Memory B cell (primary cell): ENCODE results near the gene PWWP2B.

Source experiments
- ATAC-seq: fragments of 150-1000 bp; cut with Tn5 transposase; 2 replicates; pipeline ENCODE4 v1.10.0; 2021; ENCODE audit warnings: low read depth, mild to moderate bottlenecking, moderate library complexity
- DNase-seq, 2 donors: peaks; one replicate each; pipeline ENCODE4 v3.0.0; 2022; ENCODE audit warnings: low spot score in 2 of 2
- H3K27ac Mint-ChIP-seq: one replicate; pipeline ENCODE4 v1.8.0; 2022; ENCODE audit warnings: mild to moderate bottlenecking, moderate library complexity, mixed read lengths
- H3K27me3 Mint-ChIP-seq: one replicate; pipeline ENCODE4 v1.8.0; 2022; ENCODE audit warnings: mixed read lengths
- H3K36me3 Mint-ChIP-seq: one replicate; pipeline ENCODE4 v1.8.0; 2022; ENCODE audit warnings: mild to moderate bottlenecking, mixed read lengths
- H3K4me1 Mint-ChIP-seq: one replicate; pipeline ENCODE4 v1.8.0; 2022; ENCODE audit warnings: mixed read lengths
- H3K4me3 Mint-ChIP-seq: one replicate; pipeline ENCODE4 v1.8.0; 2022; ENCODE audit warnings: mild to moderate bottlenecking, moderate library complexity, mixed read lengths
- H3K9me3 Mint-ChIP-seq: one replicate; pipeline ENCODE4 v1.8.0; 2022; ENCODE audit warnings: mixed read lengths

PWWP2B gene

DNA sequence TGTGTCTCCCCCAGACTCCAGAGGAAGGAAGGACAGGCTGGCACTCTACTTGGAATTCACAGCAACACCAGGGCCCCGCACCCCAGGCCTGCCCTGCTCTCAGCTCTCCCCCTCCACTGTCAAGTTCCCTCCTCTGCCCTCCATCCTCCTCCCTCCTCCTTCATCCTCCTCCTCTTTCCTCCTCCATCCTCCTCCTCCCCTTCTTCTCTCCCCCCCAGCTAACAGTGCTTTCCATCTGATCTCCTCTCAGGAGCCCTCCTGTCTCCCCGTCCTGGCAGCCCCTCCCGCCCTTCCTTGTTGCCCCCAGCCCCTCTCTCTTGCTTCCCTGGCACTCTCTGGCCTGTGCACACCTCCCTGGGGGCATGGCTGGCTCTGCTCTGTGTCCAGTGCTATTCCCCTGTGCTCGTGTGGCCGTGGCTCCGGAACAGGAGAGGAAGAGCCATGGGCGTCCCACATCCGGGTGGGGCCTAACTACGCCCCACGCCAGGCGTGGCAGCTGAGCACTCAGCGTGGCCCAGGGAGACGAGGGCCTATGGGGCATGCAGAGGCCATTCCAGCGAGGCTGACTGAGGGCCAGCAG, 64.2 kb downstream of the PWWP2B start:
- no peaks in the 10 kb centered on the region for H3K9me3 Mint-ChIP-seq
- peaks cover 5% of the 10 kb centered on the region for H3K4me1 Mint-ChIP-seq
- DNase-seq (no peak), ATAC-seq (no peak)
- H3K4me3 Mint-ChIP-seq: no peak overlapping the region
- no peak overlapping the region for H3K27ac Mint-ChIP-seq
- no peaks in the 10 kb centered on the region for H3K36me3 Mint-ChIP-seq
- peaks cover 7% of the 10 kb centered on the region for H3K27me3 Mint-ChIP-seq

DNA sequence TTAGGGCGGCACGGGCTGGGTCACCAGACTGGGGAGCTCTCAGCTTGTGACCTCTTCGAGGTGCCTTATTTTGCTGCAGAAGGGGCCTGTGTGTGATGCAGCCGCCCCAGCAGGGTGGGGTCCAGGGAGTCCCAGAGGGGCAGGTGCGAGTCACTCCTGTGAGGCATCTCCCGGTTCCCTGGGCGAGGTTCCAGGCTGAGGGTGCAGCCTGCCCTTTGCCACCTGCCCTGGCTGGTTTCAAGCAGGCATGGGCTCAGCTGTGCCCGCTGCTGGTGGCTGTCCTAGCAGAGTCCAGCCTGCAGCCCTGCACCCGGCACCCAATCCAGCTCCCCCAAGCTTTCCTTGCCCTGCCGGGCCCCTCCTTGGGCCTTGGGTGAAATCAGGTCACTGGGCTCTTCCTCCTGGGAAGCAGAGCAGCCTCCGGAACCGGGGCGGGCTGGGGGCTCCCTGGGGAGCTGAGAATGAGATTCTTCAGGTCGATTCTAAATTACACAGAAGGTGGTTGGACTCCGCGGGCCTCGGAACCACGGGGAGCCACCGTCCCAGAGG, 64.8 kb downstream of the PWWP2B start:
- H3K36me3 Mint-ChIP-seq: no peaks in the 10 kb centered on the region
- H3K9me3 Mint-ChIP-seq: no peaks in the 10 kb centered on the region
- H3K27me3 Mint-ChIP-seq: peaks cover 7% of the 10 kb centered on the region
- peaks cover 5% of the 10 kb centered on the region for H3K4me1 Mint-ChIP-seq
- H3K4me3 Mint-ChIP-seq: no peak overlapping the region
- DNase-seq (no peak), ATAC-seq (no peak)
- H3K27ac Mint-ChIP-seq: no peak overlapping the region

DNA sequence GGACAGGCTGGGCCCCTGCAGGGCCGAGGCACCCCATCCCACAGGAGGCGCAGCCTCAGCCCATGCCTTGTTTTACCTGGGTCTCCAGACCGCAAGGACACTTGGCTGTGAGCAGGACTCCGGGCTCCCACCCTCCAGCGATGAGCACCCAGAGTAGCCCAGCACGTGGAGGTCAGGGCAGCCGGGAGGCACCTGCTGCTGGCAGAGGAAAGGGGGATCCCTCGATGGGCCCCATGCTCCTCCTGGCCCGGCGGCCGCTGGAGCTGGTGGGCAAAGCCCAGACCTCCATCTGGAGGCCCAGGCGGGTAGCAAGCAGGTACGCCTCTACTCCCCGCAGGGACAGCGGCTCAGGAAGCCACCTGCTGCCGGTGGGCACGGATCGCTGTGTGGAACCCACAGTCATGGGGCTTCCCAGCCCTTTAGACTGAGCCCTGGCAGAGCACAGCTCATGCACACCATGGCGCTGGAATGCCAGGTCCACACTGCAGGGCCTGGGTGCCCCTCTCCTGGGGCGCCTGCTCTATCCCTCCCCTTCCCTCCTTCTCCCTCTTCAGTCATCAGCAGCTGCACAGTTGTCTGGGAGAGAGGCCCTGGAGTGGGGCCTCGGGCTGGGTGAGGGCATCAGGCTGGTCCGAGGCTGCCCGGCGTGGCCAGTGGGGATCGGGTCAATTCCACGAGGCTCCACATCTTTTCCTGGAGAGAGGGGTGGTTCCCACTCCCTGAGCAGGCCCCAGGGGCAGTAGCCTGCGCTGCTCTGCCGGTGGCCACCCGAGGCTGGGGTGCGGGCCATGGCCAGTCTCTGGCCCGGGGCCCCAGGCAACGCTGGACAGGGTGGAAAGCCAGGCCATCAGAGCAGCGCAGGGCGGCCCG, 65.7 kb downstream of the PWWP2B start:
- no peaks in the 10 kb centered on the region for H3K36me3 Mint-ChIP-seq
- H3K27me3 Mint-ChIP-seq: peaks cover 7% of the 10 kb centered on the region
- no peak for DNase-seq
- no peak overlapping the region for H3K4me3 Mint-ChIP-seq
- peaks cover 5% of the 10 kb centered on the region for H3K4me1 Mint-ChIP-seq
- no peak overlapping the region for H3K27ac Mint-ChIP-seq
- ATAC-seq: no peak
- H3K9me3 Mint-ChIP-seq: no peaks in the 10 kb centered on the region

DNA sequence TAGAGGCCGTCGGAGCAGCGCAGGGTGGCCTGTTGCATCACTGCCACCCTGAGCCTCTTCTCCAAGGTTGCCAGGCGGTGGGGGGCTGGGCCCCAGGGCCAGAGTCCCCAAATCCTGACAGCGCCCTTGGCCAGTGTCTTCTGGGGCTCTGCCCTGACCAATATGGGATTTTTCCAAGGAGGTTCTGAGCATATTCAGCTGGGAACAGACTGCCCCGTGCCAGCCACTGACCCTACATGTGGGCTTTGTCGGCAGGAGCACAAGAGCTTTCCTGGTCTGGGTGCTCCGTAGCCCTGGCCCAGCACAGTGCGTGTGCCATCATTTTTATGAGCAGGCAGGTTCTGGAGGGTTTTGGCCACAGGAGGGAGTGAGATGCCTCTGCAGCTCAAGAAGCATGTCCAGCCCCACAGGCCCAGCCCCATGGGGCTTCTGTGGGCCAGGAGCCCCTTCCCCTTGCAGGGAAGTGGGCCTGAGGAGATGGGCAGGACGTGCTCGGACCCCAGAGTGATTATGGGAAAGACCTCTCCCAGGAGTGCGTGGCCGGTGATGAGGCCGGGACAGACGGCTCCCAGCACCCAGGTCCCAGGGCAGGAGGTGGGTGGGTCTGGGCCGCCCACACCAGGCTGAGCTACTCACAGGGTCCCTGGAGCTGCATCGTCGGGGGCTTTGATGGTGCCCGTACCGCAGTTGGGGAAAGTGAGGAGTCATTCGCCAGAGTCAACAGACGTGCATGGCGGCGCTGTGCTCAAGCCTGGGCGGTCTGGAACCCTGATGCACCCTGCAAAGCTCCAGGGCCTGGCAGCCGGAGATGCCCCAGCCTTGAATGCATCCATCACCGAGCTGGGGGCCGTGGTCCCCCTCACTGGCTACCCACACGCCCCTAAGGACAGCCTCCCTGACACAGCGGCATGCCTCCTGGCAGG, 66.6 kb downstream of the PWWP2B start:
- no peak for DNase-seq
- H3K36me3 Mint-ChIP-seq: no peaks in the 10 kb centered on the region
- no peak for ATAC-seq
- H3K27me3 Mint-ChIP-seq: peaks cover 7% of the 10 kb centered on the region
- peaks cover 4% of the 10 kb centered on the region for H3K4me1 Mint-ChIP-seq
- H3K27ac Mint-ChIP-seq: no peak overlapping the region
- no peaks in the 10 kb centered on the region for H3K9me3 Mint-ChIP-seq
- H3K4me3 Mint-ChIP-seq: no peak overlapping the region

DNA sequence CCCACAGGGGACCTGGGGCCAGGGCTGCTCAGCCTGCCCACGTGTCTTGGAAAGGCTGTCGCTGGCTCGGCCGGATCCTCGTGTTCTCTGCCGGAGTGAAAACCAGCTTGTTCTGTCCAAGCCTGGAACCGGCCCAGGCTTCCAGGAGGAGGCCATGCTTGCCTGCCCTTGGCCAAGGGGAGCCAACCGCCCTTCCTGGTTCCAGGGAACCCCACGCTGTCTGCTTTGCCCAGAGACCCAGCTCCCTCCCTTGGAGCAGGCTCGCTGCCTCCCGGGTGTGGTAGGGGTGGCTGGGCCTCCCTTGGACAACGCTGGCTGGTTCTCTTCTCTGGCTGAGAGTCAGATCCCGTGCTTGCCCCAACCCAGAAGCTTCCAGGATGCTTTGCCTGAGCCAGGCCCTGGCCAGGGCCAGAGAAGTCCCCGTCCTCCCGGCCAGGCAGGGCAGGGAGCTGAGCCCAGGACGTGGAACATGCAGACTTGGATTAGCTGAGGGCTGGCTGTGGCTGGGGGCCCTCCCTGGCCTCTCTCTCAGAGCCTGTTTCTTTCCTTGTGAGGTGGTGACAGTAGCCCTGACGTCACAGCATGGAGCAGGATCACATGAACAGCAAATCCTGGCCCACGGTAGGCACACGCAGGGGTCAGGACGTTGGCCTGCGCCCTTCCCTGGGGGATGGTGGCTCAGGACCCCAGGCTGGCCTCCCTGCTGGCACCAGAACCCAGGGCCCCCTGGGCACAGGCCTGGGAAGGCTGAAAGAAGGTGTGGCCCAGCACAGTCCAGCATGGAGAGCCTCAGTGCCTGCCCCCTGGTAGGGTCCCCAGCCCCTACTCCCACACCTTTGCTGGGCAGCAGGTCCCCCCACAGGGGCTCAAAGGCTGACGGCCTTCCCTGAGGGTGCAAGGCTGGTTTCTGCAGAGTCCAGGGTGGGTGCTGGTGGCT, 67.5 kb downstream of the PWWP2B start:
- no peak for ATAC-seq
- no peak for DNase-seq
- Mint-ChIP-seq H3K36me3 (no peaks in the 10 kb centered on the region), H3K27ac (no peak overlapping the region), H3K27me3 (peaks cover 7% of the 10 kb centered on the region), H3K4me3 (no peak overlapping the region), H3K9me3 (no peaks in the 10 kb centered on the region), H3K4me1 (no peaks in the 10 kb centered on the region)

DNA sequence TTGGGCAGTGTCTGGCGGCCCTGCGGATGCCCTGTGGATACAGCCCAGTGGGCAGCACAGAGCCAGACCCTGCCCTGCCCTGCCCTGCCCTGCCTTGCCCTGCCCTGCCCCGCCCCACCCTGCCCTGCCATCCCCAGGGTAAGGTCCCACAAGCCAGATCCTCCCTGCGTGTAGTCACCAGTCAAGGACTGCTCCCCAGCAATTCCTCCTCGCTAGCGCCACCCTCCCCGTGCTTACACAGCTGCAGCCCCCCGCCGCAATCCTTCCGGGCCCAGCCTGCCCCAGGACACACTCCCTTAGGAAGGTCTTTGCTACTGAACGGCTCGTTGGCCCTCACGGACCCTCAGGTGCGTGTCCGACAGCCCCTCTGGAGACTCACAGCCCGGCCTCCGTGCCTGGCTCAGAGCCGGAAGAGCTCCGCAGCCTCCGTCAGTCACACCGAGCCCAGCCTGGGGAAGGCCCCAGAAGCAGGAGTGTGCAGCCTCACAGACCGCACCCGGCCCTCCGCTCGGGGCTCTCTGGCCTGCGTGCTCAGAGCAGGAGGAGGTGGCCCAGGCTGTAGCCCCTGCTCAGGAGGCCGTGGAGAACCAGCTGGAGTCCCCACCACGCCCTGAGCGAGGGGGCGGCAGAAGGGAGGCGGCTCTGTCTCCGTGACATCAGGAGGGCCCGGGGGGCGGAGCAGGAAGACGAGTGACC, 68.3 kb downstream of the PWWP2B start:
- ATAC-seq (no peak), DNase-seq (no peak)
- H3K4me1 Mint-ChIP-seq: no peaks in the 10 kb centered on the region
- H3K36me3 Mint-ChIP-seq: no peaks in the 10 kb centered on the region
- H3K9me3 Mint-ChIP-seq: no peaks in the 10 kb centered on the region
- peaks cover 7% of the 10 kb centered on the region for H3K27me3 Mint-ChIP-seq
- H3K4me3 Mint-ChIP-seq: no peak overlapping the region
- no peak overlapping the region for H3K27ac Mint-ChIP-seq

DNA sequence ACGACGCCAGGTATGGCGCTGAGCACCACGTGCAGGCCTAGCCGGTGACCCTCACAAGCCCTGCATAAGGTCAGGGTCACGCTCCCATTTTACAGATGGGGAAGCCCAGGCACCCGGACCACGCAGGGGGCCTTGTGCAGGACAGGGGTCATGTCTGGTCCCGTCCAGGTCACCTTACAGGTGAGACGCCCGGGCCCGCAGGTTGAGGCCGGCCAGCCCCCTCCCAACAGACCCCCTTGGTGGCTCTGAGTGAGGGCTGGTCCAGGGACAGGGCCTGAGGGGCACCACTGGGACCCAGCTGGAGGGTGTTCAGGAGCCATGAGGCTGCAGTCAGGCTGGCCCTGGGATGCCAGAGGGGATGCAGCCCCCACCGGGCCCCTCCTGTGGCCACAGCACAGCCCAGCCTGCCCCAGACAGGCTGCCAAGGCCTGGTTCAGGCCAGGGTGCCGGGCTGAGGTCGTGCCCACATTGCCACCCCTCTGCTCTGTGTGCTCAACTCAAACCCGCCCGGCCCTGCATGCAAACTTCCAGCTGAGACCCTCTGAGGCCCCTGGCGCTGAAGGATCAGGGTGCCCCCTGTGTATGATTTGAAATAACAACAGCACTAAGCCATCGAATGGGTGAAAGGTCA, 69.0 kb downstream of the PWWP2B start:
- ATAC-seq (no peak), DNase-seq (no peak)
- no peak overlapping the region for H3K4me3 Mint-ChIP-seq
- no peak overlapping the region for H3K27ac Mint-ChIP-seq
- H3K4me1 Mint-ChIP-seq: no peaks in the 10 kb centered on the region
- peaks cover 3% of the 10 kb centered on the region for H3K9me3 Mint-ChIP-seq
- peaks cover 4% of the 10 kb centered on the region for H3K36me3 Mint-ChIP-seq
- H3K27me3 Mint-ChIP-seq: peaks cover 11% of the 10 kb centered on the region

DNA sequence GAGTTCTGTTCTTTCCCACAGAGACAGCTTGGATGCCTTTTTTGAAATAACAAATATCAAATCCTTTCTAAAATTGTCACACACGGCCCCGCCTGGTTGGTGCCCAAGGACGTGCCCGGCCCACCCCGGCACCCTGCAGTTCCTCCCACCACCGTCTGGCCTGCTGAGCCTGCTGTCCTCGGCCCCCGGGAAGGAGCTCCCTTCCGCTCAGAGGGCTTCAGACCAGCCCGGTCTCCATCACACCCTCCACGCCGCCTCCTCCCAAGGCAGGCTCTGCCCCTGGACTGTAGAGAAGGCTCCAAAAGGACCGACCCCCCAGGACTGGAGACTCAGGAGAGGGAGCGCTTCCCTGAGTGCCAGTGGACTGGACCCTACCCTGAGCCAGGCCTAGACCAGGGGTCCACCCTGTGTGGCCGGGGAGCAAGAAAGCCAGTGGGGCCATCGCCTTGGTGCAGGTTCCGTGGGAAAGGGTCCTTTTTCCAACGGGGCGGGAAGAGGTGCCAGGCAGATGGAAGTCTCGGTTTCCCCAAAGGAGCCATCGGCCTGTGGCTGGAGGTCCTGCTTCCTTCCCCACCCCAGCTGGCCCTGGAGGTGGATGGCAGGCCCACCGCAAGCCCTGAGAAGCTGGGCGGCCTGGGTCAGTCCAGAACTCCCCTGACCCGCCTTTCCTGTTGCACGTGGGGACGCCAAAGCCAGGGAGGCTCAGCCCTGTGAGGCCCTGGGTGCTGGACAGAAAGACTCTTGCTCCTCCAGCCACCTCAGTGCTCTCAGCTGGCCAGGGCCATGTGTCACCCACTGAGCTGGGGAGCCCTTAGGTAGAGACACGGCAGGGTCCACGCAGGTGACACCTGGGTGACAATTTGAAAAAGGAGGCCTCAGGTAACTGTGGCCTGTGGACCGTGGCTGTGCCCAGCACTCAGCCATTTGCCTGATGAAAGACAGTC, 69.8 kb downstream of the PWWP2B start:
- ATAC-seq (no peak), DNase-seq (no peak)
- Mint-ChIP-seq H3K4me1 (no peaks in the 10 kb centered on the region), H3K27me3 (peaks cover 7% of the 10 kb centered on the region), H3K4me3 (no peak overlapping the region), H3K27ac (no peak overlapping the region), H3K9me3 (peaks cover 4% of the 10 kb centered on the region), H3K36me3 (peaks cover 5% of the 10 kb centered on the region)
